Skin of body (tissue), 2 donors: ENCODE data around the gene RTN4. TPM values are rescaled to one million over a fixed set of nuclear protein-coding genes. Genes with fewer than 3 reads are reported as not detected.
A peak's percentile ranks its signal among the peaks of the same experiment; 100 is the strongest.

ENCODE experiments used
- DNase-seq: peaks from one replicate; lab custom pipeline; 2025; lab: John Stamatoyannopoulos, UW
- total RNA-seq: library from RNA; depleted of rRNA; stranded (reverse); fragments of >200 nt; gene quantifications from one replicate; pipeline ENCODE4 v1.2.3, GENCODE V29; 2014

The RTN4 gene
- total RNA-seq, 1 donor from 2014 or later: 225 TPM

GRCh38 chr2:55033921-55034320 lies 16.3 kb downstream of the RTN4 start:
- no peak for DNase-seq

- DNase-seq: no peak
These were observed 17.0 kb downstream of the RTN4 start for GRCh38 chr2:55033076-55033742.

GRCh38 chr2:55031505-55031904 lies 18.7 kb downstream of the RTN4 start:
- no peak for DNase-seq

GRCh38 chr2:55030766-55031165 lies 19.5 kb downstream of the RTN4 start:
- no peak for DNase-seq

- no peak for DNase-seq
These were observed 21.2 kb downstream of the RTN4 start for GRCh38 chr2:55029098-55029497.

- DNase-seq: no peak
These were observed 23.0 kb downstream of the RTN4 start for GRCh38 chr2:55027226-55027625.

- DNase-seq: no peak
These were observed 24.0 kb downstream of the RTN4 start for GRCh38 chr2:55026202-55026601.

GRCh38 chr2:55025627-55026026 lies 24.6 kb downstream of the RTN4 start:
- DNase-seq: no peak

- DNase-seq: no peak
These were observed 25.2 kb downstream of the RTN4 start for GRCh38 chr2:55025082-55025481.

GRCh38 chr2:55022476-55022875 lies 27.8 kb downstream of the RTN4 start:
- DNase-seq: no peak

GRCh38 chr2:55019526-55020258 lies 30.6 kb downstream of the RTN4 start:
- DNase-seq: no peak

GRCh38 chr2:55018619-55019018 lies 31.6 kb downstream of the RTN4 start:
- no peak for DNase-seq

GRCh38 chr2:55017880-55018279 lies 32.4 kb downstream of the RTN4 start:
- DNase-seq: no peak

GRCh38 chr2:55017428-55017827 lies 32.8 kb downstream of the RTN4 start:
- no peak for DNase-seq

GRCh38 chr2:55014962-55015939 lies 35.0 kb downstream of the RTN4 start:
- DNase-seq: peak; percentile 28

GRCh38 chr2:55013936-55014335 lies 36.3 kb downstream of the RTN4 start:
- no peak for DNase-seq

GRCh38 chr2:55012672-55013484 lies 37.4 kb downstream of the RTN4 start:
- DNase-seq: no peak

GRCh38 chr2:55011831-55012671 lies 38.2 kb downstream of the RTN4 start:
- peak; percentile 26 for DNase-seq

GRCh38 chr2:55010915-55011314 lies 39.3 kb downstream of the RTN4 start:
- no peak for DNase-seq

- DNase-seq: peak; percentile 70
These were observed 40.1 kb downstream of the RTN4 start for GRCh38 chr2:55010149-55010591.
